Fibroblast of gingiva (primary cell): Measurements from ENCODE around the gene KDM1A.

Experiments
- DNase-seq: peaks from one replicate; pipeline ENCODE4 v3.0.0-alpha.2; 2011; ENCODE audit warnings: low read depth

The KDM1A gene

DNA sequence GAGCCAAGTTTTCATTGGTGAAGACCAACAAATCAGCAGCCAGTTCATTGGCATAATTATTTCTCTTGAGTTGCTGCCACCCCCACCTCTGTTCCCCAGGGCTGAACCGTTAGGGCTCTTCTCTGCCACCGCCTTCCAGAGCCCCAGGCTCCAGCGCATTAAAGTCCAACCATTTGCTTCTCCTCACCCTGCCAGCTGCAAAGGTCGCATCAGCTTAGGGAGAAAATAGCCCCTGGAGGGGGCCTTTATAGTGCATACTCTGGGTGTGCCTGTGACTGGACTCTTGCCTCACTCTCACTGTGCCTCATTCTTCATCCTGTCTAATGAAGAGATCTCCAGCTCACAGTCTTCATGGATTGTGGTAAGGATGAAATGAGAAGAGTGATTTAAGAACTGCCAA is 50.4 kb downstream of the KDM1A start:
- no peak for DNase-seq

DNA sequence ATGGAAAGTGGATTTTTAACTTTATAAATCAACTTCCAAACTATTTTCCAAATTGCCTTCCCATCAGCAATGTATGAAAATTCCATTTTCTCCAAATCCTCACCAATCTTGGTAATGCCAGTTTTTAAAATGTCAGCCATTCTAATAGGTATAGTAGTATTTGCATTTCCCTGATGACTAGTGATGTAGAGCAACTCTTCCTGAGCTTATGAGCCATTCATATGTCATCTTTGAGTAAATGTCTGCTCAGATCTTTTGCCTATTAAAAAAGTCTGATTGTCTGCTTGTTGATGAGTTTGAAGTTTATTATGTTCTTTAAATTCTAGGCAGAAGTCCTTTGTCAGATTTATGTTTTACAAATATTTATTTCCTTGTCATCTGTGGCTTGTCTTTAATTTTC is 54.7 kb downstream of the KDM1A start:
- DNase-seq: no peak

GRCh38 chr1:23079025-23079424 is 59.8 kb downstream of the KDM1A start:
- no peak for DNase-seq

DNA sequence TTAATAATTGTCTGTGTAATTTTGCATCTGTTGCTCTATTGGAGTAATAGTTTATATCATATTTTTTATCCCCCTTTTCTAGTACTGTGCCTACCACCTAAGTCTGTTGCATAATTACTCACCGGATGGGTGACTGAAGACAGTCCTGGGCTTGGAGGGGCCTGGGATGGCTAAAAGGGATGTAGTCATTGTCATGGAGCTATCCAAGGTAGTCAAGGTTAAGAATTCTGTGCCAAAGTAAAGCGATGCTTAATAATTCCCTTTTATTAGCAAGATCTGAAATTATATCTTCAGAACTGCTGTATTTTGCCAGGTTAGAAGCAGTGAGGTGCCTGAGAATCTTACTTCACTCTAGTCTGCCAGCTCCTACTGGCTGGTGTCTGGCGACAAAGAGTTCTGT is 61.6 kb downstream of the KDM1A start:
- DNase-seq: no peak

DNA sequence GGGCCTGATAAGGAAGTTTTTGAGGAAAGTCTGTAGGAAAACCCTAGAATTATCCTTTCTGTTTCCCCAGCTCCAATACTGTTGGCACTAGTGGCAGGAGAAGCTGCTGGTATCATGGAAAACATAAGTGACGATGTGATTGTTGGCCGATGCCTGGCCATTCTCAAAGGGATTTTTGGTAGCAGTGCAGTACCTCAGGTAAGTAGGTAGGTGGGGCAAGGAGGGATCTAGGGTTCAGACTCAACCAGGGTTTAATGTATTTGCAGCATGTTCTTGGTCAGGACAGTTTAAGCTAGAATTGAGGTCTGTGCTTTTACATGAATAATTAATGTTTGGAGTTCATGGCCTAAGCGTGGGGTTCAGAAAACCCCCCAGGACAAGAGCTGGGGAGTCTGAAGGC is 62.1 kb downstream of the KDM1A start:
- DNase-seq: no peak

DNA sequence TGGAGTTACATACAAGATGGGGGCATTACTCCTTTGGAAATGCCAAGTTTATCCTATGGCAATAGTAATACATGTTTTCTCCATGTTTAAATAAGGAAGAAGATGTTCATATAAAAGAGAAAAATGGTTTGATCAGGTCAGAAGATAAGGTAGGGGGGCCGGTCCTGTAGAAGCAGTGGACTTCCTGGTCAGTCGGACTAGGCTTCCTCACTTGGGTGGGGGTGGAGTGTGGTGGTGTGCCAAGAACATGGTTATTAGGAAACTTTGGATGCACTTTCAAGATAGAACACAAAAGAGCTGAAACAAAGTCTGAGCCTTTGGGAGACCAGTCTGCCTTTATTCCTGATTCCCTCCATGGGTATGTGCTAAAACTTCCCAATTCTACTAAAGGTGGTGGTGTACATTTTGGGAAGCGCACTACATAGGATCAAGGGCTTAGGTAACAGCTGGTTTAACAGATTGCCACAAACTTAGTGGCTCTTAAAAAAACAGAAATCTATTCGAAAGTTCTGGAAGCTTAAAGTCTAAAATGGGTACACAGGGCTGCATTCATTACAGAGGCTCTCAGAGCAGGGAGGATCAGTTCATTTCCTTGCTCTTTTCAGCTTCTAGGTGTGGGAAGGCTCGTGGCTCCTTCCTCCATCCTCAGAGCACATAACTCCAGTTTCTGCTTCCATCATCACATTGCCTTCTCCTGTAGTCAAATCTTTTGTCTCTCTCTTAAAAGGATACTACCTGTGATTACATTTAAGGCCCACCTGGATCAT is 64.6 kb downstream of the KDM1A start:
- DNase-seq: peak; percentile 30

- DNase-seq: no peak
These were observed 65.6 kb downstream of the KDM1A start for GRCh38 chr1:23084880-23085279.

- no peak for DNase-seq
These were observed 66.4 kb downstream of the KDM1A start for GRCh38 chr1:23085696-23086095.

GRCh38 chr1:23088027-23088426 is 68.8 kb downstream of the KDM1A start:
- no peak for DNase-seq

DNA sequence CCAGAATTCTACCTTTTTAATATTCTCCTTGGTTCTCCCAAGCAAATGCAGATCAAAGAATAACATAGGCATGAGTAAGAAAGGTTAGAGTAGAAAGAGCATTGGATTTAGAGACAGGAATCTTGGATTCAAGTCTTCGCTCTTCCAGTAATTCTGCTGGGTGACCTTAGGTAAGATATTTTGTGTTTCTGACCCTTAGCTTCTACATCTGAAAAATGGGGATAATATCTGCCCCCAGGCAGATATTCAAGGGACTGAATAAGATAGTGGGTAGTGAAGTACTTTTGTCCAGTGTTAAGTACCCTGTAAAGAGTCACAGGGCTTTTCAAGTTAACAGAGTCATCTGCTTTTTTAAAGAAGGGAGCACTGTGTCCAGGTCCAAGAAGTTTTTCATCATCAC is 70.8 kb downstream of the KDM1A start:
- no peak for DNase-seq

DNA sequence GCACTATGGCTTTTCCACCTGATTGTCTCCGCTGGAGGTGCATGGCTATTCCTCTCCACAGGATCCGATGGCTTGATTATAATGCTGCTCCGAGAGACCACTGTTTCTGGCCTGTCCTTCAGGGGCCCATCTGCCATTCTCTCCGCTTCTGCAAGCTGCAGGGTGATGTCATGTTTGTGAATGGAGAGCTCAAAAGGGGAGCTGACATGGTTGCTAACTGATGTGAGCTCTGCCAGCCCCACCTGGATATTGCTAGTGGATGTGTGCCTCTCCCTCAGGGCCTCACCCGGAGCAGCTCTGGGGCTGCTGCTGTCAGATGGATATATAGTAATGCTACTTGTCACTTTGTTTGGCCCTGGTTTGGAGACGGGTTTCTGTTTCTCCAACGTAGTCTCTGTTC is 72.3 kb downstream of the KDM1A start:
- no peak for DNase-seq

- DNase-seq: no peak
These were observed 73.2 kb downstream of the KDM1A start for GRCh38 chr1:23092447-23092846.

- no peak for DNase-seq
These were observed 78.0 kb downstream of the KDM1A start for GRCh38 chr1:23097316-23097715.

DNA sequence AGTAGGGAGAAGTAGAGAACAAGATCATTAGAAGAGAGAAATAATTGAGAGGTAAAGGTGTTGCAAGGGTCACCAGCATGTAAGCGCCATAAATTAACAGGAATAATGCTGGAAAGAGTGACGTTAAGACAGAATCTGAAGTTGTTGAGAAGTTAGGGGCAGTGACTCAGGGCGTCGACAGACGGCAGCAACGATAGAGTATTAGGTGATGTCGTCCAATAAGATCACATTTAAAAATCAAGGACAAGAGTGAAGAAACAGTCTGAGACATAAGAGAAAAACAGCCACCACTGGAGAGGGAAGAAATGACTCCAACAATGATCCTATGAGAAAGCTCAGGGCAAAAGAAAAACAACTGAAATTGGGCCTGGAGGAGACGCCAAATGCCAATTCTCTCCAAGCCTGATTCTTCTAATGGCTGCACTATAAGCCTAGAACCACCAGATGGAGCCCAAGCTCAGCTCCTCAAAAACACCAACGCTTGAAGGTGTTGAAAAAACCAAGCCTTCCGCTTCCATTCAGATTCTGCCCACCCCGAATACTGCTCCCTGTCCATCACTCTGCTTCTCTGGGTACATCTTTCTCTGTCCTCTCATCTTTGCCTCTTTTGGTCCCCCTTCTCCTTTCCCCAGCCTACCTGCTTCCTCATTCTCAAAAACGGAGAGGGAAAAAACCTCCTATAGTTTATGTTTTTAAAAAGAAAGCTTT is 79.3 kb downstream of the KDM1A start:
- peak; percentile 58 for DNase-seq

DNA sequence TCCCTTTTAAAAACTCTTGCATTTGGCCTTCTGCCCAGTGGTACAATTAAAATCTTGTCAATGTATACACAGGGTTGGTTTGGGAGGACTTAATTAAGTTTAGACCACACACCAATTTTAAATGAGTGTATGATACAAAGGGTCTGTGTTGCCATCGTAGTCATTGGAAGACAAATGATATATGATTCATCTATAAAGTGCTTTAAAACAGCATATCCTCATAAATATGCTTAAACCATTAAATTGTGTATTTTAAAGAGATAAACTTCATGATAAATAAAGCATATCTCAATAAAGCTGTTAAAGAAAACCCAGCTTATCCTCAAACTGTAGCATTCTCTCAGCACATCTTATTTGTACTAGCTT is 79.9 kb downstream of the KDM1A start:
- no peak for DNase-seq

GRCh38 chr1:23100074-23100748 is 80.9 kb downstream of the KDM1A start:
- DNase-seq: peak; percentile 88

DNA sequence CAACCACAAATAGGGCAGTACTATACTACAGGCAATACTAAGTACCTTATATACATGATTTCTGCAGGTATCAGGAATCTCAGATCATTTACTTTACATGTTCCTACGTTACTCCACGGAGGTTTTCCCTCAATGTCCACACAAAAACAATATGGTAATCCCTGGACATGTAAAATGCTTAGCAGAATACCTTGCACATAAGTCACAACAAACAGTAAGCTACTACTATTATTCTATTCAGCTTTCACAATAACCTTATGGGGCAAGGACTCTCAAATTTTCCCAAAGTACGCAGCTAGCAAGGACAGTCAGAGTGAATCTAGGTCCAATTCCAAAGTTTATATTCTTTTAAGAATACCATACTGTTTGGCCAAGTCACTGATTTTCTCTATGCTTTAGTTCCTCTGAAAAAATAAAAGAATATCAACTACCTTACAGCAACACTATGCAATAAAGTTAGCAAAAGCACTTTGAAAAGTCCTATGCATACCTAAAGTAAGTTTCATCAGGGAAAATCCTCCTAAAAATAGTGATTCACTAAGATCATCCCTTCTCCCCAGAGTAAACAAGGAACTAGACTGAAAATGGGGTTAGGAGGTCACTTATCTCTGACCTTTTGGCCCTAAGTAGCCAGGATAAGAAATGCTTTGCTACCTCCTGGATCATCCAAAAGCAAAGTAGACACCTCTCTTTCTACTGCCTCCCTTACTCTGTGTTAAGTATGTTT is 82.0 kb downstream of the KDM1A start:
- DNase-seq: no peak

- DNase-seq: no peak
These were observed 82.6 kb downstream of the KDM1A start for GRCh38 chr1:23101887-23102286.

DNA sequence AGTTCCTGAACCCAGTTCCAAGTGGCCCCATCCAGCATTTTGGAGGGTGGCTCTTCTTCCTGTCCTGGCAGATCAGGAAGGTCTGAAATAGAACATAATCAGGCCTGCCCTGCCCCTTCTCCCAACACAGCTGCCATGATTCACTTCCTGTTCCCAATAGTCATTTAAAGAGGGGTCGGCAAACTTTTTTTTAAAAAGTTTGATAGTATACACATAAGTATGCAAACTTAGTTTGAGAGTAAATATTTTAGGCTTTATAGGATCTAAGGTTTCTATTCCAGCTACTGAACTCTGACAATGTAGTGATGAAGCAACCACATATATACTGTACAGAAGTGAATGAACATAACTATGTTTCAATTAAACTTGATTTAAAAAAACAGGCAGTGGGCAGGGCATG is 83.0 kb downstream of the KDM1A start:
- peak; percentile 9 for DNase-seq

- DNase-seq: no peak
These were observed 84.0 kb downstream of the KDM1A start for GRCh38 chr1:23103001-23103889.

- DNase-seq: no peak
These were observed 89.8 kb downstream of the KDM1A start for GRCh38 chr1:23108918-23109533.
